ENCODE data around the gene USP20. TPM values are rescaled to one million over a fixed set of nuclear protein-coding genes. Genes with fewer than 3 reads are reported as not detected.

The USP20 gene
- total RNA-seq, 1 experiment from 2014 or later = 10.2 TPM

- H3K9me3 ChIP-seq = no peaks in the 10 kb centered on the region
- no peak for DNase-seq
- no peak overlapping the region for H3K4me3 ChIP-seq
- no peaks in the 10 kb centered on the region for H3K27me3 ChIP-seq
- H3K36me3 ChIP-seq = 0 out of 2 replicates have a peak, but pooled peaks cover 4% of the 10 kb centered on the region
Measured at GRCh38 chr9:129864991-129865647, 29.9 kb downstream of the USP20 start.

- Histone ChIP-seq H3K9me3 (no peaks in the 10 kb centered on the region), H3K27me3 (no peaks in the 10 kb centered on the region), H3K4me3 (no peak overlapping the region), H3K36me3 (0 out of 2 replicates have a peak, but pooled peaks cover 4% of the 10 kb centered on the region)
- DNase-seq = no peak
Measured at GRCh38 chr9:129865668-129866320, 30.5 kb downstream of the USP20 start.

GRCh38 chr9:129866394-129867135 is 31.3 kb downstream of the USP20 start:
- Histone ChIP-seq H3K27me3 (no peaks in the 10 kb centered on the region), H3K9me3 (no peaks in the 10 kb centered on the region), H3K36me3 (0 out of 2 replicates have a peak, but pooled peaks cover 2% of the 10 kb centered on the region), H3K4me3 (no peak overlapping the region)
- no peak for DNase-seq

- Histone ChIP-seq H3K4me3 (no peak overlapping the region), H3K9me3 (no peaks in the 10 kb centered on the region), H3K36me3 (no peaks in the 10 kb centered on the region), H3K27me3 (no peaks in the 10 kb centered on the region)
- DNase-seq = no peak
Measured at GRCh38 chr9:129867136-129868022, 32.1 kb downstream of the USP20 start.

GRCh38 chr9:129868023-129868871 is 33.0 kb downstream of the USP20 start:
- Histone ChIP-seq H3K27me3 (no peaks in the 10 kb centered on the region), H3K9me3 (no peaks in the 10 kb centered on the region), H3K4me3 (no peak overlapping the region), H3K36me3 (no peaks in the 10 kb centered on the region)
- no peak for DNase-seq

GRCh38 chr9:129868872-129869486 is 33.7 kb downstream of the USP20 start:
- no peak overlapping the region for H3K4me3 ChIP-seq

GRCh38 chr9:129869585-129870501 is 34.6 kb downstream of the USP20 start:
- DNase-seq = no peak
- no peaks in the 10 kb centered on the region for H3K9me3 ChIP-seq
- no peaks in the 10 kb centered on the region for H3K36me3 ChIP-seq
- H3K4me3 ChIP-seq = no peak overlapping the region
- H3K27me3 ChIP-seq = no peaks in the 10 kb centered on the region

More at GRCh38 chr9:129868872-129869486, 33.7 kb downstream of the USP20 start:
- no peaks in the 10 kb centered on the region for H3K27me3 ChIP-seq
- DNase-seq = no peak
- H3K36me3 ChIP-seq = no peaks in the 10 kb centered on the region
- no peaks in the 10 kb centered on the region for H3K9me3 ChIP-seq

- H3K27me3 ChIP-seq = no peaks in the 10 kb centered on the region
- H3K4me3 ChIP-seq = no peak overlapping the region
- no peaks in the 10 kb centered on the region for H3K9me3 ChIP-seq
- DNase-seq = no peak
- no peaks in the 10 kb centered on the region for H3K36me3 ChIP-seq
Measured at GRCh38 chr9:129871046-129871445, 35.8 kb downstream of the USP20 start.

GRCh38 chr9:129873563-129874190 is 38.4 kb downstream of the USP20 start:
- Histone ChIP-seq H3K4me3 (no peak overlapping the region), H3K27me3 (no peaks in the 10 kb centered on the region), H3K9me3 (no peaks in the 10 kb centered on the region), H3K36me3 (no peaks in the 10 kb centered on the region)
- no peak for DNase-seq

GRCh38 chr9:129874261-129875101 is 39.2 kb downstream of the USP20 start:
- Histone ChIP-seq H3K36me3 (no peaks in the 10 kb centered on the region), H3K27me3 (no peaks in the 10 kb centered on the region), H3K4me3 (no peak overlapping the region), H3K9me3 (no peaks in the 10 kb centered on the region)
- no peak for DNase-seq

GRCh38 chr9:129875181-129875611 is 39.9 kb downstream of the USP20 start:
- no peak for DNase-seq
- H3K27me3 ChIP-seq = no peaks in the 10 kb centered on the region
- H3K9me3 ChIP-seq = no peaks in the 10 kb centered on the region
- H3K36me3 ChIP-seq = no peaks in the 10 kb centered on the region
- no peak overlapping the region for H3K4me3 ChIP-seq

GRCh38 chr9:129875687-129876395 is 40.6 kb downstream of the USP20 start:
- no peak for DNase-seq
- Histone ChIP-seq H3K4me3 (no peak overlapping the region), H3K36me3 (peaks cover 4% of the 10 kb centered on the region; the same call in 1 of the 2 replicates), H3K9me3 (no peaks in the 10 kb centered on the region), H3K27me3 (no peaks in the 10 kb centered on the region)

GRCh38 chr9:129876815-129877214 is 41.6 kb downstream of the USP20 start:
- H3K9me3 ChIP-seq = no peaks in the 10 kb centered on the region
- H3K27me3 ChIP-seq = no peaks in the 10 kb centered on the region
- peaks cover 4% of the 10 kb centered on the region; the same call in 1 of the 2 replicates for H3K36me3 ChIP-seq
- DNase-seq = no peak
- no peak overlapping the region for H3K4me3 ChIP-seq

Data from MG63 (cell line).